Neural progenitor cell (in vitro differentiated cells): ENCODE results near the gene CXCR3.

Experiments used
- EZH2 ChIP-seq: fragments of 200-600 bp; sonication (generic); IDR thresholded peaks from 2 replicates; pipeline ENCODE4 v1.6.1; 2017; ENCODE audit warnings: antibody characterized with exemption, mild to moderate bottlenecking, moderate library complexity
- EZH2phosphoT487 ChIP-seq: fragments of 200-600 bp; sonication (generic); IDR thresholded peaks from 2 replicates; pipeline ENCODE4 v1.6.1; 2017; ENCODE audit warnings: antibody characterized with exemption
- TF ChIP-seq, protein P1 (sequence below): fragments of 200-600 bp; sonication (generic); IDR thresholded peaks from 2 replicates; pipeline ENCODE4 v1.5.1; 2017; ENCODE audit warnings: antibody characterized with exemption, mild to moderate bottlenecking

DNA sequence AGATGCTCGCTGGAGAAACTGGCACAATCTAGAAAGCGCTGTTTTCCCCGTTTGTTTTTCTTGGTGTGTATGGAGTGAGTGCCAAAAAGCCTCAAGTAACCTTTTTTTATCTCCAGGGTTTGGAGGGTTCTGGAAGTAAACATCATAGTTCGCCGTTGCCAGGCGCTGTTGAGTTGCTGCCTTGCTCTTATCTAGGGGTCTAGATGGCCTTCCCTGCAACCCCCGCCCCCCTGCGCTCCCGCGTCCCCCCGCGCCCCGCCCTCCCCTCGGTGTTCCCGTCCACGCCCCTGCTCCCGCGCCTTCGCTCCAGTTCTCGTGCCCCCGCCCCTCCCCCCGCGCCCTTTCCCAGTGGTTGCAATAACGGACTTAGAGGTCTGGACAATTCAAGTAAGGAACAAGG lies 40.6 kb downstream of the CXCR3 start:
- TF ChIP-seq EZH2 = no peak
- TF ChIP-seq, protein P1, sequence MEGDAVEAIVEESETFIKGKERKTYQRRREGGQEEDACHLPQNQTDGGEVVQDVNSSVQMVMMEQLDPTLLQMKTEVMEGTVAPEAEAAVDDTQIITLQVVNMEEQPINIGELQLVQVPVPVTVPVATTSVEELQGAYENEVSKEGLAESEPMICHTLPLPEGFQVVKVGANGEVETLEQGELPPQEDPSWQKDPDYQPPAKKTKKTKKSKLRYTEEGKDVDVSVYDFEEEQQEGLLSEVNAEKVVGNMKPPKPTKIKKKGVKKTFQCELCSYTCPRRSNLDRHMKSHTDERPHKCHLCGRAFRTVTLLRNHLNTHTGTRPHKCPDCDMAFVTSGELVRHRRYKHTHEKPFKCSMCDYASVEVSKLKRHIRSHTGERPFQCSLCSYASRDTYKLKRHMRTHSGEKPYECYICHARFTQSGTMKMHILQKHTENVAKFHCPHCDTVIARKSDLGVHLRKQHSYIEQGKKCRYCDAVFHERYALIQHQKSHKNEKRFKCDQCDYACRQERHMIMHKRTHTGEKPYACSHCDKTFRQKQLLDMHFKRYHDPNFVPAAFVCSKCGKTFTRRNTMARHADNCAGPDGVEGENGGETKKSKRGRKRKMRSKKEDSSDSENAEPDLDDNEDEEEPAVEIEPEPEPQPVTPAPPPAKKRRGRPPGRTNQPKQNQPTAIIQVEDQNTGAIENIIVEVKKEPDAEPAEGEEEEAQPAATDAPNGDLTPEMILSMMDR = no peak
- TF ChIP-seq EZH2phosphoT487 = no peak
